Measurements from ENCODE around the gene SALL4. TPM values are rescaled to one million over a fixed set of nuclear protein-coding genes. Genes with fewer than 3 reads are reported as not detected.
A peak's percentile ranks its signal among the peaks of the same experiment; 100 is the strongest.

SALL4 gene
- total and polyA plus RNA-seq, 2 experiments from 2014 or later = 122 to 227 TPM

- Mint-ChIP-seq H3K4me1 (peaks cover 4% of the 10 kb centered on the region; the same call in 2 of the 3 replicates), H3K27me3 (ENCODE audit: insufficient read depth, low read depth, poor library complexity) (no peaks in the 10 kb centered on the region), H3K9me3 (no peaks in the 10 kb centered on the region), H3K4me3 (no peak overlapping the region), H3K36me3 (ENCODE audit: low read depth) (no peaks in the 10 kb centered on the region), H3K27ac (no peak overlapping the region; the same call in 1 of the 2 replicates)
- H3K27ac ChIP-seq (ENCODE audit: low read depth) = peak overlapping the region; percentile 78; the same call in 1 of the 2 replicates
- H3K4me3 ChIP-seq = no peak overlapping the region
- ATAC-seq (no peak), DNase-seq (ENCODE audit: low spot score) (no peak)
- H2AFZ ChIP-seq = no peak overlapping the region
- no peaks in the 10 kb centered on the region; the same call in 1 of the 2 replicates for H4K20me1 ChIP-seq (replicated peaks; ENCODE audit: insufficient read depth)
- H3K4me1 ChIP-seq (ENCODE audit: insufficient read depth) = no peaks in the 10 kb centered on the region; the same call in 1 of the 2 replicates
- no peaks in the 10 kb centered on the region for H3F3A ChIP-seq (replicated peaks; ENCODE audit: low read depth)
- H3K4me2 ChIP-seq = no peak overlapping the region
- no peak for TF ChIP-seq EZH2phosphoT487 (IDR thresholded peaks at IDR 0.05; ENCODE audit: unreplicated experiment)
- TF ChIP-seq EZH2 (IDR thresholded peaks at IDR 0.05; ENCODE audit: low read depth, unreplicated experiment) = no peak
- TF ChIP-seq, protein P1, sequence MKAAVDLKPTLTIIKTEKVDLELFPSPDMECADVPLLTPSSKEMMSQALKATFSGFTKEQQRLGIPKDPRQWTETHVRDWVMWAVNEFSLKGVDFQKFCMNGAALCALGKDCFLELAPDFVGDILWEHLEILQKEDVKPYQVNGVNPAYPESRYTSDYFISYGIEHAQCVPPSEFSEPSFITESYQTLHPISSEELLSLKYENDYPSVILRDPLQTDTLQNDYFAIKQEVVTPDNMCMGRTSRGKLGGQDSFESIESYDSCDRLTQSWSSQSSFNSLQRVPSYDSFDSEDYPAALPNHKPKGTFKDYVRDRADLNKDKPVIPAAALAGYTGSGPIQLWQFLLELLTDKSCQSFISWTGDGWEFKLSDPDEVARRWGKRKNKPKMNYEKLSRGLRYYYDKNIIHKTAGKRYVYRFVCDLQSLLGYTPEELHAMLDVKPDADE (IDR thresholded peaks at IDR 0.05) = no peak
- TF ChIP-seq CREB1 (CRISPR knock-in tag; IDR thresholded peaks at IDR 0.05; ENCODE audit: low read depth) = no peak
- no peak for TF ChIP-seq ZNF331 (CRISPR knock-in tag; IDR thresholded peaks at IDR 0.05; ENCODE audit: low read depth)
- no peak for TF ChIP-seq JUNB (IDR thresholded peaks at IDR 0.05; ENCODE audit: unreplicated experiment)
- TF ChIP-seq ZNF462 (CRISPR knock-in tag; IDR thresholded peaks at IDR 0.05) = no peak
- TF ChIP-seq REST (IDR thresholded peaks at IDR 0.05; ENCODE audit: unreplicated experiment) = no peak
- no peak for TF ChIP-seq ZNF114 (CRISPR knock-in tag; IDR thresholded peaks at IDR 0.05)
- TF ChIP-seq, protein P2, sequence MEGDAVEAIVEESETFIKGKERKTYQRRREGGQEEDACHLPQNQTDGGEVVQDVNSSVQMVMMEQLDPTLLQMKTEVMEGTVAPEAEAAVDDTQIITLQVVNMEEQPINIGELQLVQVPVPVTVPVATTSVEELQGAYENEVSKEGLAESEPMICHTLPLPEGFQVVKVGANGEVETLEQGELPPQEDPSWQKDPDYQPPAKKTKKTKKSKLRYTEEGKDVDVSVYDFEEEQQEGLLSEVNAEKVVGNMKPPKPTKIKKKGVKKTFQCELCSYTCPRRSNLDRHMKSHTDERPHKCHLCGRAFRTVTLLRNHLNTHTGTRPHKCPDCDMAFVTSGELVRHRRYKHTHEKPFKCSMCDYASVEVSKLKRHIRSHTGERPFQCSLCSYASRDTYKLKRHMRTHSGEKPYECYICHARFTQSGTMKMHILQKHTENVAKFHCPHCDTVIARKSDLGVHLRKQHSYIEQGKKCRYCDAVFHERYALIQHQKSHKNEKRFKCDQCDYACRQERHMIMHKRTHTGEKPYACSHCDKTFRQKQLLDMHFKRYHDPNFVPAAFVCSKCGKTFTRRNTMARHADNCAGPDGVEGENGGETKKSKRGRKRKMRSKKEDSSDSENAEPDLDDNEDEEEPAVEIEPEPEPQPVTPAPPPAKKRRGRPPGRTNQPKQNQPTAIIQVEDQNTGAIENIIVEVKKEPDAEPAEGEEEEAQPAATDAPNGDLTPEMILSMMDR (conservative IDR thresholded peaks at IDR 0.05; ENCODE audit: low read depth in 2 of 2) = no peak
- no peak for TF ChIP-seq NANOG (IDR thresholded peaks at IDR 0.05; ENCODE audit: borderline replicate concordance)
- no peak for TF ChIP-seq STAT1 (IDR thresholded peaks at IDR 0.05; ENCODE audit: unreplicated experiment)
- no peak for TF ChIP-seq POLR2AphosphoS5 (IDR thresholded peaks at IDR 0.05; ENCODE audit: low read depth)
- H3K79me2 ChIP-seq (replicated peaks; ENCODE audit: insufficient read depth) = no peaks in the 10 kb centered on the region
- H3K9me2 ChIP-seq (ENCODE audit: insufficient read depth) = no peaks in the 10 kb centered on the region
- H3K36me3 ChIP-seq (ENCODE audit: insufficient read depth) = no peaks in the 10 kb centered on the region
- H3K27me3 ChIP-seq (ENCODE audit: insufficient read depth) = no peaks in the 10 kb centered on the region
These were observed 49.9 kb downstream of the SALL4 start for GRCh38 chr20:51752343-51752951.

Measured in GM23338 (cell line).